ENCODE measurements around the gene STMN1.

DNA sequence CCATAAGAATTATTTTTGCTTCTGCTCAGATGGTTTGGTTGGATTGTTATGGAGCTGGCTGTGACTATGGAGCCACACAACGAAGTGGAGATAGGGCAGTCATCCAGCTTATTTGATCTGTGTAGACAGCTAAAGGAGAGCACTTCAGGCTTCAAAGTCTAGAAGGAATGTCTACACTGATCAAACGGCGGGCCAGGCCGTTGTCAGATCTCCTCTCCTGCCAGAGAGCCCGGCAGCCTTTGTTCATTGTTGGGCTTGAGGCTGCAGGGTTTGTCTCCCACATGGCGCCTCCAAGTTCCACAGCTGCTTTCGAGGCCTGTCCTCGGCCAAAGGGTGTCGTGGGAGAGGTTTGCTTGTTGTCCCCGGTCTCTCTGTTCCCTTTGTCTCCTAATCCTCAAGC is 2.8 kb upstream of the STMN1 start:
- TF ChIP-seq, protein P1, sequence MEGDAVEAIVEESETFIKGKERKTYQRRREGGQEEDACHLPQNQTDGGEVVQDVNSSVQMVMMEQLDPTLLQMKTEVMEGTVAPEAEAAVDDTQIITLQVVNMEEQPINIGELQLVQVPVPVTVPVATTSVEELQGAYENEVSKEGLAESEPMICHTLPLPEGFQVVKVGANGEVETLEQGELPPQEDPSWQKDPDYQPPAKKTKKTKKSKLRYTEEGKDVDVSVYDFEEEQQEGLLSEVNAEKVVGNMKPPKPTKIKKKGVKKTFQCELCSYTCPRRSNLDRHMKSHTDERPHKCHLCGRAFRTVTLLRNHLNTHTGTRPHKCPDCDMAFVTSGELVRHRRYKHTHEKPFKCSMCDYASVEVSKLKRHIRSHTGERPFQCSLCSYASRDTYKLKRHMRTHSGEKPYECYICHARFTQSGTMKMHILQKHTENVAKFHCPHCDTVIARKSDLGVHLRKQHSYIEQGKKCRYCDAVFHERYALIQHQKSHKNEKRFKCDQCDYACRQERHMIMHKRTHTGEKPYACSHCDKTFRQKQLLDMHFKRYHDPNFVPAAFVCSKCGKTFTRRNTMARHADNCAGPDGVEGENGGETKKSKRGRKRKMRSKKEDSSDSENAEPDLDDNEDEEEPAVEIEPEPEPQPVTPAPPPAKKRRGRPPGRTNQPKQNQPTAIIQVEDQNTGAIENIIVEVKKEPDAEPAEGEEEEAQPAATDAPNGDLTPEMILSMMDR (conservative IDR thresholded peaks at IDR 0.05; ENCODE audit: low read length), result no peak
- no peak for TF ChIP-seq EZH2phosphoT487 (IDR thresholded peaks at IDR 0.05; ENCODE audit: borderline replicate concordance)

All from Loucy (cell line).